Stimulated activated naive CD4-positive, alpha-beta T cell treated with Interleukin-2 at 50 U/mL for 16 hours (primary cell): ENCODE data around the gene SIM1.

Experiments used
- DNase-seq: peaks from one replicate; lab custom pipeline; 2025; lab: John Stamatoyannopoulos, UW

Gene SIM1

GRCh38 chr6:100456141-100456907, 8.4 kb downstream of the SIM1 start:
- DNase-seq, result no peak

- no peak for DNase-seq
Measured at GRCh38 chr6:100455230-100456124, 9.2 kb downstream of the SIM1 start.

DNA sequence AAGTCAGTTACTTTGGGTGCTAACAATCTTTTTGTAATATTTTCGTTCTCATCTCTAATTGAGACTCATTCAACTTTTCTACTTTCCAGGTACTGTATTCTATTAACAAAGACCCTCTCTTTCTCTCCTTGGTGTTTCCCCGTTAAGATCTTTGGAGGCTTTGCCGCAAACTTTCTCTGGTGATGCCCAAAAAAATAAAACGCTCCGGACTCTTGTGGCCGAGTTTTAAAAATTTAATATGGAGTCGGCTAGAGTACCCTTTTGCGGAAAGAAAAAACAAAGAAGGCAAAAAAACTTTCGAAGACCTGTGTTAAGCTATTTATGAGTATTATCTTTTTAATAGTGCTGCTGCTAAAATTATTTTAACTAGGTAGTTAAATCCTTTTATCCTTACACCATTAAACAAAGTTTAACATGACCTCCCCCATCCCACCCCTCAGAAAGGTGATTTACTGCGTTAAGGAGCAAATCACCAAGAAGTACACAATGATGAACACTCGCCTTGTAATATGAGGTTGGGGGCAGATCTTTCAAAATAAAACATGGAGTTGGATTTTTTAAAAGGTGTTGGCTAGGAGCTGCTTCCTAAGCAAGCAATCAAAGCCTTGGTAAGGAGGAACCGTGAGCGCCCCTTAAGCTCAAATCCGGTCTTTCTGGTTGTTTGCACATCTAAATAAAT, 10.0 kb downstream of the SIM1 start:
- no peak for DNase-seq

GRCh38 chr6:100453701-100454521, 10.8 kb downstream of the SIM1 start:
- no peak for DNase-seq

- DNase-seq, result no peak
Measured at GRCh38 chr6:100452998-100453397, 11.7 kb downstream of the SIM1 start.

DNA sequence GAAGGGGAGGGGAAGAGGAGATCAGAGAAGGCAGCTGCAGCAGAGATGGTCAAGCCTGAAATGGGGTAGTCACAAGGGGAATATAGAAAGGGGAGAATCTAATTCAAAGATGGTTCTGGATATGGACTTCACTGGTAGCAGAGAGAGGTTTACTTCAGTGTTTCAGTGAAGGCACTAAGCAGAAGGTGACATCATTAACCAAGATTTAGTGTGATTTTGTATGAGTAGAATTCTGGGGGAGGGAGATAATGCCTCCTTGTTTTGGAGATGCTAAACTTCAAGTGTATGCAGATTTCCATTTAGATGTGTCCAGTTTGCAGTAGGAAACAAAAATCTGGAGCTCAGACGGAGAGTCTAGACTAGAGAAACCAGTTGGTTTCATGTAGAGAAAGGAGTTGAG, 13.1 kb downstream of the SIM1 start:
- no peak for DNase-seq

DNA sequence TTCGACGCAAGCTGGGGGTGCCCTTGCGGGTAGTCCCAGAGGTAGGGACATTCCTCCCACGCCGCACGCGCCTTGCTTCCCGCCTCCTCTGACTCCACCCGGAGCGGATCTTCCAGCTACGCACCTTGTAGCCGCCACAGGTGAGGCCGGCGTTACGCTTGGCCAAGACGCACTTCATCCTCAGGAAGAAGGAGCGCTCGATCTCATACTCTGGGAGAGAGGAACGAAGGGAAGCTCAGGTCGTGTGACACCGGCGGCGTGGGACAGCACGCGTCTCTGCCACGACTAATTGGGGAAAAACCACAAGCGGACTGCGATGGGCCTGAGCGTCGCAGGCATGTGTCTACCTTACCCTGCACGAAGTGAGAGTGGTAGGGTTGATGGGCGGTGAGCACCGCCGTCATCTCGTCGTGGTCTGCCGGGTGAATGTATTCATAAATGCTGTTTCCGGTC, 15.5 kb downstream of the SIM1 start:
- DNase-seq, result no peak

DNA sequence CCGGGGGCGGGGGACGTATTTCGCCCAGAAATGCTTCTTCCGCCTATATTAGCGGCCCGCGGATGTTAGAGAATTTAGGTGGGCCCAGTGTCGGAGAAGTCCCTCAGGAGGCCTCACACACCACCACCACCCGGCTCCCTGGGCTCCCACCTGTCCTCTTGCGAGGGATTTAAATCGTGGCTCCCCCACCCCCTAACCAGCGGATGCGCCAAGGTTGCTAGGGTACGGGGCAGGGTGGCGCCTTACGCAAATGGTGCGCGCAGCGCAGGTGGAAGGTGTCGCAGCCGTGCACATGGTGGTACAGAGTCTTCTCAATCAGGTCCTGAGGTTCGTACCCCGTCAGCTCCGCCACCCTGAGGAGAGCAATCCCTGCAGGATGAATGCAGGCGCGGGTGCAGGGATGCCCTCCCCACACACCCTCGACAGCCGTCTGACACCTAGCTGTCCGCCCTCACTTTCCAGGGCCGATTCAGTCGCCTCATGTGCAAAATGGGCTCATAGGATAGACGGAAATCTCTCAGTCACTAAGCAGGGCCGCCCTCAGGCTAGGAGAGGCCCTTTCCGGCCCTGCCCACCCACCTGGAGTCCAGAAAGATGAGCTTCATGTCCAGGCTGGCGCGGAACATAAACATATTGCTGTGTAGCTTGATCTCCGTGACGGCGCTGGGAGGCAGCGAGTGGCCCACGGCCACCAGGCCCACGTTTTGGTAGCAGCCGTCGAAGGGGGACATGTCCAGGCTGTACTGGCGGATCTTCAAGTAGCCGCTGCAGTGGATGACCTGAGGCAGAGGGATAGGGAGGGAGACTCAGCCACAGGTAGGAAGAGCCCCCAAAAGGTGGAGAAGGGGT, 16.6 kb downstream of the SIM1 start:
- DNase-seq, result no peak

DNA sequence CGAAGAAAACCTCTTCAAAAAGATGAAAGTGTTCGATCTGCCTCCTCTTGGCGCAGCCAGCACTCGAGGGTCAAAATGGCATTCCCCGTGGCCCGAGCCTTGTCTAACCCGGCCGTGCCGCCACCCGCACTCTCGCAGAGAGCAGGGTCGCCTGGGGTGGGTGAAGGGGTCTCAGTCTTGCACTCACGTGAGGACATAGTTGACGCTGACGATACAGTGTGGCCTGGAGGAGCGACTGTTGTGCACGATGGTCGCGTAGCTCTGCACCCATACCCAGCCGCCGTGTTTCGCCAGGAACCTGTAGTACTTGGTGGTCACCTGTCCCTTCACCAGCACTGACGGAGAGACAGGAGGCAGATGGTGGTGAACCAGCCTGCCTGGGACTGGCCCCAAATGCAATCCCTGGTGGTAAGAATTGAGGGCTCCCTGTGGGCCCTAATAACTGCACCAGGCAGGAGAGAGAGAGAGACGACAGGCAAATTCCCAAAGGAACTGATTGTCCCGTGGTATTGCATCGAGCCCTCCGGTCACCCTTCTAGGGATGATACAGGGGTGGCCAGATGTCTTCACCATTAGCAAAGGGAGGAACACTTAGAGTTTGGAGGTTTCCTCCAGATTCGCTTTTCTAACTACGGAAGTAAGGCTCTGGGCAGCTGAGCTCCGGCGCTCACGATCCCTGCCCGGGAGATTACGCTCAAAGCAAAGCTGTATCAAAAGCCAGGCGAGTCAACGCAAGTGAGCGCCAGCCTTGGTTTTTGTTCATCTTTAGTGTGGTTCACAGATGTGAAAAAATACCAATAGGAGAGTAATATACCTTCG, 17.4 kb downstream of the SIM1 start:
- no peak for DNase-seq

GRCh38 chr6:100446115-100447080, 18.3 kb downstream of the SIM1 start:
- DNase-seq, result no peak

DNA sequence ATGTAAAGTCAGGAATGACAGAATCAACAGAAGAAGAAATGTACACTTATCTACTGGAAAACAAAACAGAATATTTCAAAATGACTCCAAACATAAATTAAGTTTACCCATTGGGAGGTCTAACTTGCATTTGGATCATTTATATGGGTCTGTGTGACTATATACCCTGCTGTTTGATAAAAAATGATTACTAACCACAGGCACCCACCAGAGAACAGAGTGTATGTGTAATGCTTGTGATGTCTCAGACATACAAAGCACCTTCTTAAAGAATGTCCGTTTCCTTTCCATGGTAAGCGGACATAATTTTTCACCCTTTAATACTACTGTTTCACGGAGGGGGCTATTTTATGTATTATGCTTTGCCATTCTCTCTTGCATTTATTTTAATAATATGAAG, 19.2 kb downstream of the SIM1 start:
- no peak for DNase-seq

DNA sequence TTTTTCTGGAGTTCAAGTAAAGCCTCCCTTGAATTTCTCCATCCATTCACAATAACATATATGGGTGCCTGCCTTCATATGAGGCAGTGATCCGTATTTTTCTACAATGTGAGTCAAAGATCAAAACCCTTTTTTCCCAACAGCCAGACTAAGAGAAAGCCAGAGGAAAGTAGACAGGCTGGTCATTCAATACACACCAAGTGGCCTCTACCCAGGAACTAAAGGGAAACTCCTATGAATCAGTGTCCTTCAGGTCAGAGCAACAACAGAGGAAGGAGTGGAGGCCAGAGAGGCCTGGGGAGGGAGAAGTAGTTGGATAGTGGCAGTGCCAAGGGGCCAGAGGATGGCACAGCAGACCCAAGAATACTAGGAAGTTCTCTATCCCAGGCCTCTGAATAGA, 23.8 kb downstream of the SIM1 start:
- DNase-seq, result no peak

- DNase-seq, result no peak
Measured at GRCh38 chr6:100435299-100435698, 29.4 kb downstream of the SIM1 start.

- no peak for DNase-seq
Measured at GRCh38 chr6:100433726-100434435, 30.8 kb downstream of the SIM1 start.

- DNase-seq, result no peak
Measured at GRCh38 chr6:100432136-100432535, 32.6 kb downstream of the SIM1 start.

DNA sequence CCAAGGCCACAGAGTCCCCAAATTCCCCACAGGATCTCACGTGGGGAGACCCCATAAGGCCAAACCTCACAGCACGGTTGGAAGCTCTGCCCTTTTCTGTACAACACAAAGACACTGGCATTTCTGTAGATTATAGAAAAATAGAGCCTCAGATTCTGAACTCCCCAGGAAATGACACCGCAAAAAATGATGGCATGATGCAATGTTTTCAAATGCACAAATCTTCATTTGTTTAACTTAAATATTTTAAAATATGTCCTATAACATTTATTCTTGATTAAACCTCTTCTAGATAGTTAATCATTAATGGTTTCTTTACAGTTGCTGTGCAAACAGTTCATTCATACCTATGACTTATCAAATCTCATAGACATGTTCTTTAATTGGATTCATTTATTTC, 33.8 kb downstream of the SIM1 start:
- DNase-seq, result no peak

DNA sequence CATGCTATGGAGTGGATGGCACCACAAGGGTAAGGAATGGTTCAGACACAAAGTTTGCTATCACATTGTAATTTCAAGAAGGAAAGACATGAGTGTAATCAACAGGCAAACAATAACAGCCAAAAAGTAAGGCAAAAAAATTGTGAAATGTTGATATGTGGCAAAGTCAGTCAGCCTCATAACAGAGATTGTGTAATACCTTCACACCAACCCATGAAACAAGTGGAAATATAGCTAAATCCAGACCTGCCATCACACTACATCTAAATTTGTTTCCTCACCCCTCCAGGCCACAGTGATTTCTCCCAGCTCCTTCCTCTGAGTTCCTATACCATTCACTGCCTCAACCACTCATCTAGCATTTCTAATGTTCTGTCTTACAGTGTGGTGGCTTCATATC, 37.3 kb downstream of the SIM1 start:
- no peak for DNase-seq

- DNase-seq, result no peak
Measured at GRCh38 chr6:100426744-100427338, 37.9 kb downstream of the SIM1 start.
